ENCODE results near the gene CFAP68.
"Not testable (repeated sequence)": the region's sequence is repeated elsewhere in the genome, so short reads cannot be mapped to it uniquely, and the experiment has no call there.

Gene CFAP68

GRCh38 chr11:111913031-111913861 is 33.9 kb downstream of the CFAP68 start:
- FAIRE-seq (no peak), DNase-seq (ENCODE audit: extremely low spot score, insufficient read length, low read depth) (no peak)

GRCh38 chr11:111913997-111914396 is 34.7 kb downstream of the CFAP68 start:
- no peak for DNase-seq (ENCODE audit: extremely low spot score, insufficient read length, low read depth)

GRCh38 chr11:111916768-111917167 is 37.4 kb downstream of the CFAP68 start:
- DNase-seq (ENCODE audit: extremely low spot score, insufficient read length, low read depth) (no peak), FAIRE-seq (no peak)

More at GRCh38 chr11:111913997-111914396, 34.7 kb downstream of the CFAP68 start:
- no peak for FAIRE-seq

GRCh38 chr11:111917312-111917711 is 38.0 kb downstream of the CFAP68 start:
- DNase-seq (ENCODE audit: extremely low spot score, insufficient read length, low read depth), result no peak
- FAIRE-seq, result no peak

GRCh38 chr11:111917788-111918187 is 38.4 kb downstream of the CFAP68 start:
- no peak for FAIRE-seq
- no peak for DNase-seq (ENCODE audit: extremely low spot score, insufficient read length, low read depth)

- FAIRE-seq, result no peak
- DNase-seq (ENCODE audit: extremely low spot score, insufficient read length, low read depth), result no peak
These were observed 39.3 kb downstream of the CFAP68 start, which contains the start of gene C11orf52 for GRCh38 chr11:111918390-111919256. Gene C11orf52 (plus strand): TSS chr11:111918913. CDS start chr11:111918973, 60 bp downstream.

GRCh38 chr11:111920908-111921307 is 41.6 kb downstream of the CFAP68 start:
- FAIRE-seq, result no peak
- no peak for DNase-seq (ENCODE audit: extremely low spot score, insufficient read length, low read depth)

GRCh38 chr11:111921541-111922230 is 42.3 kb downstream of the CFAP68 start:
- DNase-seq (ENCODE audit: extremely low spot score, insufficient read length, low read depth) (no peak), FAIRE-seq (no peak)

- FAIRE-seq, result no peak
- DNase-seq (ENCODE audit: extremely low spot score, insufficient read length, low read depth), result no peak
These were observed 43.5 kb downstream of the CFAP68 start for GRCh38 chr11:111922803-111923202.

- FAIRE-seq (no peak), DNase-seq (ENCODE audit: extremely low spot score, insufficient read length, low read depth) (no peak)
These were observed 44.0 kb downstream of the CFAP68 start for GRCh38 chr11:111923351-111923788.

GRCh38 chr11:111923951-111924350 is 44.6 kb downstream of the CFAP68 start:
- FAIRE-seq (no peak), DNase-seq (ENCODE audit: extremely low spot score, insufficient read length, low read depth) (no peak)

GRCh38 chr11:111925953-111926352 is 46.6 kb downstream of the CFAP68 start:
- DNase-seq (ENCODE audit: extremely low spot score, insufficient read length, low read depth) (no peak), FAIRE-seq (no peak)

GRCh38 chr11:111926505-111927391 is 47.4 kb downstream of the CFAP68 start:
- FAIRE-seq, result peak; percentile 86

GRCh38 chr11:111930472-111930871 is 51.1 kb downstream of the CFAP68 start:
- FAIRE-seq (no peak), DNase-seq (ENCODE audit: extremely low spot score, insufficient read length, low read depth) (no peak)

More at GRCh38 chr11:111926505-111927391, 47.4 kb downstream of the CFAP68 start:
- DNase-seq (ENCODE audit: extremely low spot score, insufficient read length, low read depth), result peak; percentile 98

GRCh38 chr11:111932611-111932950 is 53.2 kb downstream of the CFAP68 start:
- FAIRE-seq, result no peak
- DNase-seq (ENCODE audit: extremely low spot score, insufficient read length, low read depth), result no peak

- DNase-seq (ENCODE audit: extremely low spot score, insufficient read length, low read depth); FAIRE-seq: not testable (repeated sequence)
These were observed 53.8 kb downstream of the CFAP68 start for GRCh38 chr11:111933176-111933575.

GRCh38 chr11:111933872-111934271 is 54.5 kb downstream of the CFAP68 start:
- DNase-seq (ENCODE audit: extremely low spot score, insufficient read length, low read depth) (no peak), FAIRE-seq (no peak)

- no peak for DNase-seq (ENCODE audit: extremely low spot score, insufficient read length, low read depth)
- no peak for FAIRE-seq
These were observed 55.0 kb downstream of the CFAP68 start for GRCh38 chr11:111934306-111934705.

Data from GM18507 (cell line).